ENCODE measurements around the gene PLCL2. TPM values are rescaled to one million over a fixed set of nuclear protein-coding genes. Genes with fewer than 3 reads are reported as not detected.

PLCL2 gene
- total RNA-seq, 2 experiments from 2014 or later, result 53.2 to 58.0 TPM

GRCh38 chr3:16917980-16918682 lies 33.4 kb downstream of the PLCL2 start:
- DNase-seq (no peak), ATAC-seq (ENCODE audit: low read depth) (no peak)
- Mint-ChIP-seq H3K9me3 (no peaks in the 10 kb centered on the region), H3K36me3 (peaks cover 9% of the 10 kb centered on the region), H3K4me1 (peaks cover 16% of the 10 kb centered on the region), H3K27me3 (no peaks in the 10 kb centered on the region), H3K4me3 (no peak overlapping the region), H3K27ac (no peak overlapping the region)
- POLR2A ChIA-PET, result no interaction called here

GRCh38 chr3:16918683-16919025 lies 33.9 kb downstream of the PLCL2 start:
- H3K27me3 Mint-ChIP-seq, result no peaks in the 10 kb centered on the region
- H3K9me3 Mint-ChIP-seq, result peaks cover under 1% of the 10 kb centered on the region
- ATAC-seq (ENCODE audit: low read depth) (no peak), DNase-seq (no peak)
- H3K4me3 Mint-ChIP-seq, result no peak overlapping the region
- peaks cover 15% of the 10 kb centered on the region for H3K4me1 Mint-ChIP-seq
- POLR2A ChIA-PET, result no interaction called here
- no peak overlapping the region for H3K27ac Mint-ChIP-seq
- peaks cover 12% of the 10 kb centered on the region for H3K36me3 Mint-ChIP-seq

GRCh38 chr3:16923112-16923511 lies 38.4 kb downstream of the PLCL2 start:
- H3K4me3 Mint-ChIP-seq, result no peak overlapping the region

GRCh38 chr3:16927485-16927884 lies 42.7 kb downstream of the PLCL2 start:
- ATAC-seq (ENCODE audit: low read depth), result peak; percentile 58
- H3K4me1 Mint-ChIP-seq, result peaks cover 19% of the 10 kb centered on the region
- peaks cover 26% of the 10 kb centered on the region for H3K36me3 Mint-ChIP-seq
- H3K27me3 Mint-ChIP-seq, result no peaks in the 10 kb centered on the region
- DNase-seq, result no peak
- H3K27ac Mint-ChIP-seq, result no peak overlapping the region
- no peak overlapping the region for H3K4me3 Mint-ChIP-seq
- peaks cover 6% of the 10 kb centered on the region for H3K9me3 Mint-ChIP-seq
- POLR2A ChIA-PET, result no interaction called here

More at GRCh38 chr3:16923112-16923511, 38.4 kb downstream of the PLCL2 start:
- Mint-ChIP-seq H3K27me3 (no peaks in the 10 kb centered on the region), H3K4me1 (peaks cover 9% of the 10 kb centered on the region), H3K9me3 (peaks cover 6% of the 10 kb centered on the region), H3K36me3 (peaks cover 15% of the 10 kb centered on the region), H3K27ac (no peak overlapping the region)
- DNase-seq (no peak), ATAC-seq (ENCODE audit: low read depth) (no peak)
- POLR2A ChIA-PET, result no interaction called here

- no peak overlapping the region for H3K4me3 Mint-ChIP-seq
- ATAC-seq (ENCODE audit: low read depth), result no peak
- peaks cover 26% of the 10 kb centered on the region for H3K4me1 Mint-ChIP-seq
- peaks cover 6% of the 10 kb centered on the region for H3K9me3 Mint-ChIP-seq
- no peak overlapping the region for H3K27ac Mint-ChIP-seq
- POLR2A ChIA-PET, result no interaction called here
- H3K36me3 Mint-ChIP-seq, result peaks cover 28% of the 10 kb centered on the region
- no peaks in the 10 kb centered on the region for H3K27me3 Mint-ChIP-seq
- no peak for DNase-seq
Observed at GRCh38 chr3:16928386-16929132, 43.8 kb downstream of the PLCL2 start.

- peaks cover 32% of the 10 kb centered on the region for H3K4me1 Mint-ChIP-seq
- peaks cover 30% of the 10 kb centered on the region for H3K36me3 Mint-ChIP-seq
- no peak overlapping the region for H3K27ac Mint-ChIP-seq
- ATAC-seq (ENCODE audit: low read depth) (no peak), DNase-seq (no peak)
- POLR2A ChIA-PET, result no interaction called here
- H3K27me3 Mint-ChIP-seq, result no peaks in the 10 kb centered on the region
- H3K4me3 Mint-ChIP-seq, result no peak overlapping the region
- H3K9me3 Mint-ChIP-seq, result peaks cover 2% of the 10 kb centered on the region
Observed at GRCh38 chr3:16929311-16929710, 44.6 kb downstream of the PLCL2 start.

GRCh38 chr3:16932877-16933276 lies 48.1 kb downstream of the PLCL2 start:
- DNase-seq, result no peak
- Mint-ChIP-seq H3K36me3 (peaks cover 41% of the 10 kb centered on the region), H3K27ac (peak overlapping the region; percentile 49), H3K27me3 (no peaks in the 10 kb centered on the region), H3K4me1 (peaks cover 44% of the 10 kb centered on the region), H3K4me3 (peak overlapping the region; percentile 64), H3K9me3 (no peaks in the 10 kb centered on the region)
- POLR2A ChIA-PET, result no interaction called here
- ATAC-seq (ENCODE audit: low read depth), result no peak

GRCh38 chr3:16935781-16936180 lies 51.0 kb downstream of the PLCL2 start:
- H3K4me3 Mint-ChIP-seq, result no peak overlapping the region
- POLR2A ChIA-PET, result no interaction called here

GRCh38 chr3:16936233-16936632 lies 51.5 kb downstream of the PLCL2 start:
- Mint-ChIP-seq H3K4me3 (peak overlapping the region; percentile 41), H3K4me1 (peaks cover 42% of the 10 kb centered on the region), H3K36me3 (peaks cover 38% of the 10 kb centered on the region), H3K9me3 (no peaks in the 10 kb centered on the region), H3K27me3 (no peaks in the 10 kb centered on the region), H3K27ac (no peak overlapping the region)
- ATAC-seq (ENCODE audit: low read depth) (peak; percentile 58), DNase-seq (no peak)
- POLR2A ChIA-PET, result no interaction called here

More at GRCh38 chr3:16935781-16936180, 51.0 kb downstream of the PLCL2 start:
- peaks cover 38% of the 10 kb centered on the region for H3K36me3 Mint-ChIP-seq
- no peaks in the 10 kb centered on the region for H3K27me3 Mint-ChIP-seq
- DNase-seq, result no peak
- ATAC-seq (ENCODE audit: low read depth), result no peak
- H3K9me3 Mint-ChIP-seq, result no peaks in the 10 kb centered on the region
- no peak overlapping the region for H3K27ac Mint-ChIP-seq
- H3K4me1 Mint-ChIP-seq, result peaks cover 39% of the 10 kb centered on the region

- DNase-seq (no peak), ATAC-seq (ENCODE audit: low read depth) (no peak)
- Mint-ChIP-seq H3K4me1 (peaks cover 44% of the 10 kb centered on the region), H3K27me3 (no peaks in the 10 kb centered on the region), H3K36me3 (peaks cover 37% of the 10 kb centered on the region), H3K9me3 (no peaks in the 10 kb centered on the region), H3K4me3 (no peak overlapping the region), H3K27ac (no peak overlapping the region)
- POLR2A ChIA-PET, result no interaction called here
Observed at GRCh38 chr3:16936676-16937230, 52.0 kb downstream of the PLCL2 start.

GRCh38 chr3:16937326-16937845 lies 52.6 kb downstream of the PLCL2 start:
- Mint-ChIP-seq H3K4me1 (peaks cover 47% of the 10 kb centered on the region), H3K4me3 (no peak overlapping the region), H3K9me3 (no peaks in the 10 kb centered on the region), H3K27ac (no peak overlapping the region), H3K27me3 (no peaks in the 10 kb centered on the region), H3K36me3 (peaks cover 31% of the 10 kb centered on the region)
- ATAC-seq (ENCODE audit: low read depth) (no peak), DNase-seq (no peak)
- POLR2A ChIA-PET, result no interaction called here

GRCh38 chr3:16940769-16941700 lies 56.3 kb downstream of the PLCL2 start:
- H3K4me1 Mint-ChIP-seq, result peaks cover 38% of the 10 kb centered on the region
- no peak for DNase-seq

GRCh38 chr3:16942955-16943354 lies 58.2 kb downstream of the PLCL2 start:
- no peak overlapping the region for H3K4me3 Mint-ChIP-seq
- H3K9me3 Mint-ChIP-seq, result peaks cover 3% of the 10 kb centered on the region
- ATAC-seq (ENCODE audit: low read depth) (no peak), DNase-seq (no peak)
- H3K27ac Mint-ChIP-seq, result no peak overlapping the region
- H3K27me3 Mint-ChIP-seq, result no peaks in the 10 kb centered on the region
- peaks cover 19% of the 10 kb centered on the region for H3K36me3 Mint-ChIP-seq
- H3K4me1 Mint-ChIP-seq, result peaks cover 29% of the 10 kb centered on the region
- POLR2A ChIA-PET, result no interaction called here

More at GRCh38 chr3:16940769-16941700, 56.3 kb downstream of the PLCL2 start:
- POLR2A ChIA-PET, result no interaction called here
- Mint-ChIP-seq H3K4me3 (no peak overlapping the region), H3K36me3 (peaks cover 27% of the 10 kb centered on the region), H3K9me3 (peaks cover 3% of the 10 kb centered on the region), H3K27ac (no peak overlapping the region), H3K27me3 (no peaks in the 10 kb centered on the region)
- ATAC-seq (ENCODE audit: low read depth), result no peak

All from activated naive CD8-positive, alpha-beta T cell treated with anti-CD3 and anti-CD28 coated beads, Interleukin-2, amount 10 ng/mL, durations not matched to agents 7 days and 5 days (primary cell).